ENCODE measurements around the gene RRP36.
A peak's percentile ranks its signal among the peaks of the same experiment; 100 is the strongest.
"Not testable (repeated sequence)": the region's sequence is repeated elsewhere in the genome, so short reads cannot be mapped to it uniquely, and the experiment has no call there.

The RRP36 gene

GRCh38 chr6:42988486-42989020, 32.9 kb upstream of the RRP36 start:
- intact Hi-C loops (cut with micrococcal nuclease) = loop anchor here (10.0 kb wide), 1 partner anchor 66 kb away; the partner anchor contains the start of genes CUL7, KLC4 and MRPL2
- H3K27ac Mint-ChIP-seq = no peak overlapping the region
- no peaks in the 10 kb centered on the region for H3K9me3 Mint-ChIP-seq
- H3K4me1 Mint-ChIP-seq (ENCODE audit: low read depth) = peaks cover 54% of the 10 kb centered on the region
- H3K4me3 Mint-ChIP-seq = no peak overlapping the region
- peaks cover 65% of the 10 kb centered on the region for H3K36me3 Mint-ChIP-seq (ENCODE audit: low read depth)
- H3K27me3 Mint-ChIP-seq = no peaks in the 10 kb centered on the region

- Mint-ChIP-seq H3K27ac (no peak overlapping the region), H3K9me3 (no peaks in the 10 kb centered on the region)
- intact Hi-C loops (cut with micrococcal nuclease) = loop anchor here (10.0 kb wide), 1 partner anchor 65 kb away; the partner anchor contains the start of genes CUL7, KLC4 and MRPL2
These were observed 31.5 kb upstream of the RRP36 start for GRCh38 chr6:42989923-42990322.

GRCh38 chr6:42993445-42993844, 28.0 kb upstream of the RRP36 start:
- intact Hi-C loops (cut with micrococcal nuclease) = no loop called here
- no peak overlapping the region for H3K27ac Mint-ChIP-seq
- no peaks in the 10 kb centered on the region for H3K9me3 Mint-ChIP-seq
- H3K4me3 Mint-ChIP-seq = no peak overlapping the region
- no peaks in the 10 kb centered on the region for H3K27me3 Mint-ChIP-seq
- H3K36me3 Mint-ChIP-seq (ENCODE audit: low read depth) = peaks cover 62% of the 10 kb centered on the region
- peaks cover 11% of the 10 kb centered on the region for H3K4me1 Mint-ChIP-seq (ENCODE audit: low read depth)

More at GRCh38 chr6:42989923-42990322, 31.5 kb upstream of the RRP36 start:
- H3K27me3 Mint-ChIP-seq = no peaks in the 10 kb centered on the region
- peaks cover 46% of the 10 kb centered on the region for H3K4me1 Mint-ChIP-seq (ENCODE audit: low read depth)
- peaks cover 64% of the 10 kb centered on the region for H3K36me3 Mint-ChIP-seq (ENCODE audit: low read depth)
- H3K4me3 Mint-ChIP-seq = no peak overlapping the region

GRCh38 chr6:42996513-42996912, 24.9 kb upstream of the RRP36 start:
- H3K36me3 Mint-ChIP-seq (ENCODE audit: low read depth) = peaks cover 33% of the 10 kb centered on the region
- no peaks in the 10 kb centered on the region for H3K27me3 Mint-ChIP-seq
- H3K9me3 Mint-ChIP-seq = no peaks in the 10 kb centered on the region
- H3K4me3 Mint-ChIP-seq = no peak overlapping the region
- H3K27ac Mint-ChIP-seq = no peak overlapping the region
- H3K4me1 Mint-ChIP-seq (ENCODE audit: low read depth) = no peaks in the 10 kb centered on the region
- intact Hi-C loops (cut with micrococcal nuclease) = no loop called here

GRCh38 chr6:42998205-42998604, 23.2 kb upstream of the RRP36 start:
- H3K4me1 Mint-ChIP-seq (ENCODE audit: low read depth); H3K27ac Mint-ChIP-seq; intact Hi-C loops (cut with micrococcal nuclease); H3K27me3 Mint-ChIP-seq; H3K4me3 Mint-ChIP-seq; H3K9me3 Mint-ChIP-seq: not testable (repeated sequence)
- peaks cover 29% of the 10 kb centered on the region for H3K36me3 Mint-ChIP-seq (ENCODE audit: low read depth)

GRCh38 chr6:43001843-43002242, 19.6 kb upstream of the RRP36 start:
- no peaks in the 10 kb centered on the region for H3K27me3 Mint-ChIP-seq
- peaks cover 34% of the 10 kb centered on the region for H3K36me3 Mint-ChIP-seq (ENCODE audit: low read depth)
- H3K4me1 Mint-ChIP-seq (ENCODE audit: low read depth) = no peaks in the 10 kb centered on the region
- H3K4me3 Mint-ChIP-seq = no peak overlapping the region
- intact Hi-C loops (cut with micrococcal nuclease) = no loop called here
- H3K27ac Mint-ChIP-seq = no peak overlapping the region
- H3K9me3 Mint-ChIP-seq = no peaks in the 10 kb centered on the region

- Mint-ChIP-seq H3K36me3 (ENCODE audit: low read depth) (peaks cover 67% of the 10 kb centered on the region), H3K4me3 (no peak overlapping the region), H3K9me3 (no peaks in the 10 kb centered on the region), H3K4me1 (ENCODE audit: low read depth) (peaks cover 3% of the 10 kb centered on the region), H3K27ac (no peak overlapping the region), H3K27me3 (no peaks in the 10 kb centered on the region)
- intact Hi-C loops (cut with micrococcal nuclease) = no loop called here
These were observed 15.6 kb upstream of the RRP36 start for GRCh38 chr6:43005844-43006243.

GRCh38 chr6:43006251-43006650, 15.2 kb upstream of the RRP36 start:
- H3K4me3 Mint-ChIP-seq = no peak overlapping the region
- H3K27me3 Mint-ChIP-seq = no peaks in the 10 kb centered on the region
- H3K4me1 Mint-ChIP-seq (ENCODE audit: low read depth) = peaks cover 7% of the 10 kb centered on the region
- no peaks in the 10 kb centered on the region for H3K9me3 Mint-ChIP-seq
- peaks cover 71% of the 10 kb centered on the region for H3K36me3 Mint-ChIP-seq (ENCODE audit: low read depth)
- no peak overlapping the region for H3K27ac Mint-ChIP-seq
- intact Hi-C loops (cut with micrococcal nuclease) = no loop called here

- Mint-ChIP-seq H3K4me1 (ENCODE audit: low read depth) (peaks cover 16% of the 10 kb centered on the region), H3K27me3 (no peaks in the 10 kb centered on the region), H3K9me3 (no peaks in the 10 kb centered on the region), H3K36me3 (ENCODE audit: low read depth) (peaks cover 80% of the 10 kb centered on the region), H3K27ac (no peak overlapping the region), H3K4me3 (no peak overlapping the region)
- intact Hi-C loops (cut with micrococcal nuclease) = no loop called here
These were observed 14.3 kb upstream of the RRP36 start for GRCh38 chr6:43007126-43007525.

GRCh38 chr6:43009124-43009523, 12.3 kb upstream of the RRP36 start:
- no peaks in the 10 kb centered on the region for H3K9me3 Mint-ChIP-seq
- no peak overlapping the region for H3K27ac Mint-ChIP-seq
- H3K4me1 Mint-ChIP-seq (ENCODE audit: low read depth) = peaks cover 32% of the 10 kb centered on the region
- intact Hi-C loops (cut with micrococcal nuclease) = loop anchor here (2.0 kb wide), 1 partner anchor 134 kb away; no protein-coding TSS in a partner anchor
- peaks cover 90% of the 10 kb centered on the region for H3K36me3 Mint-ChIP-seq (ENCODE audit: low read depth)
- H3K4me3 Mint-ChIP-seq = no peak overlapping the region
- no peaks in the 10 kb centered on the region for H3K27me3 Mint-ChIP-seq

GRCh38 chr6:43011207-43011606, 10.2 kb upstream of the RRP36 start:
- peaks cover 44% of the 10 kb centered on the region for H3K4me1 Mint-ChIP-seq (ENCODE audit: low read depth)
- no peak overlapping the region for H3K27ac Mint-ChIP-seq
- no peaks in the 10 kb centered on the region for H3K27me3 Mint-ChIP-seq
- no peaks in the 10 kb centered on the region for H3K9me3 Mint-ChIP-seq
- H3K36me3 Mint-ChIP-seq (ENCODE audit: low read depth) = peaks cover 90% of the 10 kb centered on the region
- no peak overlapping the region for H3K4me3 Mint-ChIP-seq
- intact Hi-C loops (cut with micrococcal nuclease) = loop anchor here (5.0 kb wide), 1 partner anchor 794 kb away; the partner anchor contains the start of gene MRPS10

- peaks cover 90% of the 10 kb centered on the region for H3K36me3 Mint-ChIP-seq (ENCODE audit: low read depth)
- H3K4me3 Mint-ChIP-seq = no peak overlapping the region
- H3K4me1 Mint-ChIP-seq (ENCODE audit: low read depth) = peaks cover 56% of the 10 kb centered on the region
- intact Hi-C loops (cut with micrococcal nuclease) = loop anchor here (5.0 kb wide), 1 partner anchor 795 kb away; the partner anchor contains the start of gene MRPS10
- no peaks in the 10 kb centered on the region for H3K9me3 Mint-ChIP-seq
- H3K27ac Mint-ChIP-seq = peak overlapping the region; percentile 86
- H3K27me3 Mint-ChIP-seq = no peaks in the 10 kb centered on the region
These were observed 9.1 kb upstream of the RRP36 start for GRCh38 chr6:43012364-43012763.

- H3K9me3 Mint-ChIP-seq = no peaks in the 10 kb centered on the region
- H3K27me3 Mint-ChIP-seq = no peaks in the 10 kb centered on the region
- peaks cover 65% of the 10 kb centered on the region for H3K4me1 Mint-ChIP-seq (ENCODE audit: low read depth)
- H3K36me3 Mint-ChIP-seq (ENCODE audit: low read depth) = peaks cover 90% of the 10 kb centered on the region
- peak overlapping the region; percentile 95 for H3K4me3 Mint-ChIP-seq
- peak overlapping the region; percentile 86 for H3K27ac Mint-ChIP-seq
- intact Hi-C loops (cut with micrococcal nuclease) = loop anchor here (5.0 kb wide), 1 partner anchor 796 kb away; the partner anchor contains the start of gene MRPS10
These were observed 8.2 kb upstream of the RRP36 start for GRCh38 chr6:43013097-43013842.

GRCh38 chr6:43013843-43014433, 7.5 kb upstream of the RRP36 start, which contains the start of the genes KLHDC3 and MEA1:
KLHDC3 (plus strand) TSS chr6:43014249; CDS start chr6:43017193, 2,944 bp downstream.
MEA1 (minus strand) TSS chr6:43013946; CDS start chr6:43013813, 133 bp downstream.
- no peaks in the 10 kb centered on the region for H3K27me3 Mint-ChIP-seq
- peaks cover 70% of the 10 kb centered on the region for H3K4me1 Mint-ChIP-seq (ENCODE audit: low read depth)
- peaks cover 90% of the 10 kb centered on the region for H3K36me3 Mint-ChIP-seq (ENCODE audit: low read depth)
- no peaks in the 10 kb centered on the region for H3K9me3 Mint-ChIP-seq
- H3K27ac Mint-ChIP-seq = peak within 1 kb of the TSS; percentile 86
- intact Hi-C loops (cut with micrococcal nuclease) = loop anchor here (1.0 to 5.0 kb wide), 3 partner anchors 29 to 797 kb away; partner anchors contain the start of genes KLC4, MRPL2, MRPS10 and PPP2R5D
- peak within 1 kb of the TSS; percentile 95 for H3K4me3 Mint-ChIP-seq
